ENCODE data around the gene ZSCAN23. TPM values are rescaled to one million over a fixed set of nuclear protein-coding genes. Genes with fewer than 3 reads are reported as not detected.

Gene ZSCAN23
- total and polyA plus RNA-seq, 9 of the 15 experiments (the other 6 are each of a cell fraction or from before 2014, with no cell fraction given), result 0.05 to 0.29 (median 0.21) TPM; not detected in 1

DNA sequence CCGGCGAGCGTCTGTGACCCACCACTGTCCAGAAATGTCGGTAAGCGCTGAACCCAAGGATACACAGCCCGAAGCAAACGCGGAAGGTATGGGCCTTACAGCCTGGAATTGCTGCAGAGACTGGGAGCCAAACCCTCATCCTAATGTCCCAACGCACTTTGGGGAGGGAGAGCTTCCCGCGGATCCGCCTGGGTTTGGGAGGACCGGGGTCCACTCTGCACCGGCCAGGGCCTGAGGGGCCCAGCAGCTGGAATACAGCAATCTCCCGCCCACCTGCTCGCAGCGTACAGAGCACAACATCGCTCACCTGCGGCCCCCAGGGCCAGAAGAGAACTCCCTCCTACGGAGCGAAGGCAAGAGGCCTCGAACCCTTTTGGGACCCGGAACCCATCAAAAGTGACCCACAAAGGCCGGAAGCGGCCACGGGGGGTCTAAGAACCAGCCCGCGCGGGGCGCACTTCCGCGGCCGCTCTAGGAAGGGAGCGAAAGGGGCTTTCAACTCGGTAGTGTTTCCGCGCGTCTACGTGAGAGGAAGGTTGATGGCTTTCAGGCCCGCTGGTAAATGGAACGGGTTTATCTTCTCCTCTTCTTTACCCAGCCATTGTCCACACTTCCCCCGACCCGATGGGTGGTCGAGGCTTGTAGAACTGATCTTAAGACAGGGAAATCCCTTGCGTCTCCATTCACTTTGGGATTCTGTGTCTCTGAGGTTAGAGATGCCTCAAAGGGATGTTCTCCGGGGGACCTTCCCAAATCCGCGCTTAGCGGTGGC lies 43.8 kb downstream of the ZSCAN23 start, which contains the start of gene ZSCAN12 (continued):
- TF ChIP-seq DNMT1 (IDR thresholded peaks at IDR 0.05), result no peak
- TF ChIP-seq ZNF695 (CRISPR knock-in tag; IDR thresholded peaks at IDR 0.05), result no peak
- TF ChIP-seq, protein P1, sequence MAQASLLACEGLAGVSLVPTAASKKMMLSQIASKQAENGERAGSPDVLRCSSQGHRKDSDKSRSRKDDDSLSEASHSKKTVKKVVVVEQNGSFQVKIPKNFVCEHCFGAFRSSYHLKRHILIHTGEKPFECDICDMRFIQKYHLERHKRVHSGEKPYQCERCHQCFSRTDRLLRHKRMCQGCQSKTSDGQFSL (CRISPR knock-in tag; IDR thresholded peaks at IDR 0.05), result no peak
- TF ChIP-seq, protein P1 (tag; IDR thresholded peaks at IDR 0.05), result no peak
- TF ChIP-seq ZNF764 (CRISPR knock-in tag; IDR thresholded peaks at IDR 0.05; ENCODE audit: low read depth), result no peak
- TF ChIP-seq ZNF253 (CRISPR knock-in tag; conservative IDR thresholded peaks at IDR 0.05), result no peak; the same call in 1 of the 2 replicates
- TF ChIP-seq, protein P2, sequence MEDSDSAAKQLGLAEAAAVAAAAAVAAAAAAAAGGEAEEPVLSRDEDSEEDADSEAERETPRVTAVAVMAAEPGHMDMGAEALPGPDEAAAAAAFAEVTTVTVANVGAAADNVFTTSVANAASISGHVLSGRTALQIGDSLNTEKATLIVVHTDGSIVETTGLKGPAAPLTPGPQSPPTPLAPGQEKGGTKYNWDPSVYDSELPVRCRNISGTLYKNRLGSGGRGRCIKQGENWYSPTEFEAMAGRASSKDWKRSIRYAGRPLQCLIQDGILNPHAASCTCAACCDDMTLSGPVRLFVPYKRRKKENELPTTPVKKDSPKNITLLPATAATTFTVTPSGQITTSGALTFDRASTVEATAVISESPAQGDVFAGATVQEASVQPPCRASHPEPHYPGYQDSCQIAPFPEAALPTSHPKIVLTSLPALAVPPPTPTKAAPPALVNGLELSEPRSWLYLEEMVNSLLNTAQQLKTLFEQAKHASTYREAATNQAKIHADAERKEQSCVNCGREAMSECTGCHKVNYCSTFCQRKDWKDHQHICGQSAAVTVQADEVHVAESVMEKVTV (CRISPR knock-in tag; IDR thresholded peaks at IDR 0.05), result peak; percentile 27; the same call in 1 of the 2 replicates
- TF ChIP-seq MTF1 (CRISPR knock-in tag; IDR thresholded peaks at IDR 0.05; ENCODE audit: borderline replicate concordance), result no peak
- TF ChIP-seq GABPB2 (CRISPR knock-in tag; conservative IDR thresholded peaks at IDR 0.05), result no peak
- TF ChIP-seq ZNF282 (CRISPR knock-in tag; IDR thresholded peaks at IDR 0.05), result no peak
- TF ChIP-seq ZNF408 (CRISPR knock-in tag; IDR thresholded peaks at IDR 0.05; ENCODE audit: low read depth), result no peak
- TF ChIP-seq RCOR1 (IDR thresholded peaks at IDR 0.05; ENCODE audit: borderline replicate concordance in 1 of 2, low read depth in 2 of 2, low read length in 2 of 2), result peak; percentile 63 to 77; a peak in 3 of 4 replicates
- TF ChIP-seq MXI1 (IDR thresholded peaks at IDR 0.05; ENCODE audit: low read depth, low read length), result no peak
- TF ChIP-seq, protein P3, sequence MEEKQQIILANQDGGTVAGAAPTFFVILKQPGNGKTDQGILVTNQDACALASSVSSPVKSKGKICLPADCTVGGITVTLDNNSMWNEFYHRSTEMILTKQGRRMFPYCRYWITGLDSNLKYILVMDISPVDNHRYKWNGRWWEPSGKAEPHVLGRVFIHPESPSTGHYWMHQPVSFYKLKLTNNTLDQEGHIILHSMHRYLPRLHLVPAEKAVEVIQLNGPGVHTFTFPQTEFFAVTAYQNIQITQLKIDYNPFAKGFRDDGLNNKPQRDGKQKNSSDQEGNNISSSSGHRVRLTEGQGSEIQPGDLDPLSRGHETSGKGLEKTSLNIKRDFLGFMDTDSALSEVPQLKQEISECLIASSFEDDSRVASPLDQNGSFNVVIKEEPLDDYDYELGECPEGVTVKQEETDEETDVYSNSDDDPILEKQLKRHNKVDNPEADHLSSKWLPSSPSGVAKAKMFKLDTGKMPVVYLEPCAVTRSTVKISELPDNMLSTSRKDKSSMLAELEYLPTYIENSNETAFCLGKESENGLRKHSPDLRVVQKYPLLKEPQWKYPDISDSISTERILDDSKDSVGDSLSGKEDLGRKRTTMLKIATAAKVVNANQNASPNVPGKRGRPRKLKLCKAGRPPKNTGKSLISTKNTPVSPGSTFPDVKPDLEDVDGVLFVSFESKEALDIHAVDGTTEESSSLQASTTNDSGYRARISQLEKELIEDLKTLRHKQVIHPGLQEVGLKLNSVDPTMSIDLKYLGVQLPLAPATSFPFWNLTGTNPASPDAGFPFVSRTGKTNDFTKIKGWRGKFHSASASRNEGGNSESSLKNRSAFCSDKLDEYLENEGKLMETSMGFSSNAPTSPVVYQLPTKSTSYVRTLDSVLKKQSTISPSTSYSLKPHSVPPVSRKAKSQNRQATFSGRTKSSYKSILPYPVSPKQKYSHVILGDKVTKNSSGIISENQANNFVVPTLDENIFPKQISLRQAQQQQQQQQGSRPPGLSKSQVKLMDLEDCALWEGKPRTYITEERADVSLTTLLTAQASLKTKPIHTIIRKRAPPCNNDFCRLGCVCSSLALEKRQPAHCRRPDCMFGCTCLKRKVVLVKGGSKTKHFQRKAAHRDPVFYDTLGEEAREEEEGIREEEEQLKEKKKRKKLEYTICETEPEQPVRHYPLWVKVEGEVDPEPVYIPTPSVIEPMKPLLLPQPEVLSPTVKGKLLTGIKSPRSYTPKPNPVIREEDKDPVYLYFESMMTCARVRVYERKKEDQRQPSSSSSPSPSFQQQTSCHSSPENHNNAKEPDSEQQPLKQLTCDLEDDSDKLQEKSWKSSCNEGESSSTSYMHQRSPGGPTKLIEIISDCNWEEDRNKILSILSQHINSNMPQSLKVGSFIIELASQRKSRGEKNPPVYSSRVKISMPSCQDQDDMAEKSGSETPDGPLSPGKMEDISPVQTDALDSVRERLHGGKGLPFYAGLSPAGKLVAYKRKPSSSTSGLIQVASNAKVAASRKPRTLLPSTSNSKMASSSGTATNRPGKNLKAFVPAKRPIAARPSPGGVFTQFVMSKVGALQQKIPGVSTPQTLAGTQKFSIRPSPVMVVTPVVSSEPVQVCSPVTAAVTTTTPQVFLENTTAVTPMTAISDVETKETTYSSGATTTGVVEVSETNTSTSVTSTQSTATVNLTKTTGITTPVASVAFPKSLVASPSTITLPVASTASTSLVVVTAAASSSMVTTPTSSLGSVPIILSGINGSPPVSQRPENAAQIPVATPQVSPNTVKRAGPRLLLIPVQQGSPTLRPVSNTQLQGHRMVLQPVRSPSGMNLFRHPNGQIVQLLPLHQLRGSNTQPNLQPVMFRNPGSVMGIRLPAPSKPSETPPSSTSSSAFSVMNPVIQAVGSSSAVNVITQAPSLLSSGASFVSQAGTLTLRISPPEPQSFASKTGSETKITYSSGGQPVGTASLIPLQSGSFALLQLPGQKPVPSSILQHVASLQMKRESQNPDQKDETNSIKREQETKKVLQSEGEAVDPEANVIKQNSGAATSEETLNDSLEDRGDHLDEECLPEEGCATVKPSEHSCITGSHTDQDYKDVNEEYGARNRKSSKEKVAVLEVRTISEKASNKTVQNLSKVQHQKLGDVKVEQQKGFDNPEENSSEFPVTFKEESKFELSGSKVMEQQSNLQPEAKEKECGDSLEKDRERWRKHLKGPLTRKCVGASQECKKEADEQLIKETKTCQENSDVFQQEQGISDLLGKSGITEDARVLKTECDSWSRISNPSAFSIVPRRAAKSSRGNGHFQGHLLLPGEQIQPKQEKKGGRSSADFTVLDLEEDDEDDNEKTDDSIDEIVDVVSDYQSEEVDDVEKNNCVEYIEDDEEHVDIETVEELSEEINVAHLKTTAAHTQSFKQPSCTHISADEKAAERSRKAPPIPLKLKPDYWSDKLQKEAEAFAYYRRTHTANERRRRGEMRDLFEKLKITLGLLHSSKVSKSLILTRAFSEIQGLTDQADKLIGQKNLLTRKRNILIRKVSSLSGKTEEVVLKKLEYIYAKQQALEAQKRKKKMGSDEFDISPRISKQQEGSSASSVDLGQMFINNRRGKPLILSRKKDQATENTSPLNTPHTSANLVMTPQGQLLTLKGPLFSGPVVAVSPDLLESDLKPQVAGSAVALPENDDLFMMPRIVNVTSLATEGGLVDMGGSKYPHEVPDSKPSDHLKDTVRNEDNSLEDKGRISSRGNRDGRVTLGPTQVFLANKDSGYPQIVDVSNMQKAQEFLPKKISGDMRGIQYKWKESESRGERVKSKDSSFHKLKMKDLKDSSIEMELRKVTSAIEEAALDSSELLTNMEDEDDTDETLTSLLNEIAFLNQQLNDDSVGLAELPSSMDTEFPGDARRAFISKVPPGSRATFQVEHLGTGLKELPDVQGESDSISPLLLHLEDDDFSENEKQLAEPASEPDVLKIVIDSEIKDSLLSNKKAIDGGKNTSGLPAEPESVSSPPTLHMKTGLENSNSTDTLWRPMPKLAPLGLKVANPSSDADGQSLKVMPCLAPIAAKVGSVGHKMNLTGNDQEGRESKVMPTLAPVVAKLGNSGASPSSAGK (IDR thresholded peaks at IDR 0.05), result peak; percentile 77
